DOHH2 (cell line): ENCODE data around the gene SLC13A4.
"Not testable (repeated sequence)": the region's sequence is repeated elsewhere in the genome, so short reads cannot be mapped to it uniquely, and the experiment has no call there.

ENCODE experiments used
- H3F3A ChIP-seq: fragments of 200-600 bp; sonication (generic), shearing (Covaris generic); 2 replicates; pipeline ENCODE4 v1.6.0; 2016; ENCODE audit warnings: antibody characterized with exemption, mild to moderate bottlenecking; ENCODE audit not compliant: control insufficient read depth, insufficient read depth
- H3K27ac ChIP-seq: fragments of 200-600 bp; sonication (generic); 2 replicates; pipeline ENCODE4 v1.5.1; 2014; ENCODE audit warnings: low read depth, mild to moderate bottlenecking, low read length, moderate library complexity
- H3K27me3 ChIP-seq: fragments of 200-600 bp; sonication (generic); 2 replicates; pipeline ENCODE4 v1.6.1; 2014; ENCODE audit warnings: mild to moderate bottlenecking, low read length, mixed read lengths; ENCODE audit not compliant: control insufficient read depth
- H3K36me3 ChIP-seq: fragments of 200-600 bp; sonication (generic); 2 replicates; pipeline ENCODE4 v1.6.1; 2014; ENCODE audit warnings: mild to moderate bottlenecking, low read length, moderate library complexity, mixed read lengths; ENCODE audit not compliant: control insufficient read depth
- H3K4me1 ChIP-seq: fragments of 200-600 bp; sonication (generic); 2 replicates; pipeline ENCODE4 v1.6.1; 2014; ENCODE audit warnings: mild to moderate bottlenecking, low read length, mixed read lengths; ENCODE audit not compliant: control insufficient read depth
- H3K4me2 ChIP-seq: fragments of 200-600 bp; sonication (generic); 2 replicates; pipeline ENCODE4 v1.6.0; 2014; ENCODE audit warnings: mild to moderate bottlenecking, low read length, moderate library complexity
- H3K4me3 ChIP-seq: fragments of 200-600 bp; sonication (generic); 2 replicates; pipeline ENCODE4 v1.5.1; 2014; ENCODE audit warnings: mild to moderate bottlenecking, low read length, mixed read lengths
- H3K79me2 ChIP-seq: fragments of 200-600 bp; sonication (generic); 2 replicates; pipeline ENCODE4 v1.6.1; 2014; ENCODE audit warnings: mild to moderate bottlenecking, low read length, mixed read lengths; ENCODE audit not compliant: control insufficient read depth
- H3K9me2 ChIP-seq: fragments of 200-600 bp; sonication (generic); replicated peaks from 2 replicates; pipeline ENCODE4 v1.6.1; 2014; ENCODE audit warnings: mild to moderate bottlenecking, low read length, mixed read lengths; ENCODE audit not compliant: control insufficient read depth
- H3K9me3 ChIP-seq: fragments of 200-600 bp; sonication (generic); 2 replicates; pipeline ENCODE4 v1.6.1; 2014; ENCODE audit warnings: antibody characterized with exemption, low read length, mixed read lengths; ENCODE audit not compliant: control insufficient read depth, insufficient read depth
- H4K20me1 ChIP-seq: fragments of 200-600 bp; sonication (generic); 2 replicates; pipeline ENCODE4 v1.6.0; 2014; ENCODE audit warnings: low read depth, mild to moderate bottlenecking, antibody characterized with exemption, low read length, moderate library complexity; ENCODE audit not compliant: control insufficient read depth, insufficient read depth
- CTCF ChIP-seq: fragments of 200-600 bp; sonication (generic); IDR thresholded peaks from one replicate; pipeline ENCODE4 v1.5.1; 2014; ENCODE audit warnings: antibody characterized with exemption, mild to moderate bottlenecking, low read depth, low read length; ENCODE audit not compliant: poor library complexity, severe bottlenecking
- EZH2phosphoT487 ChIP-seq: fragments of 200-600 bp; sonication (generic); IDR thresholded peaks from 2 replicates; pipeline ENCODE4 v1.6.1; 2017; ENCODE audit warnings: borderline replicate concordance, mild to moderate bottlenecking, antibody characterized with exemption, low read length, moderate library complexity, mixed read lengths

Gene SLC13A4

GRCh38 chr7:135728136-135728669 lies at the start of gene SLC13A4:
TSS of gene SLC13A4 (minus strand) at chr7:135728186. CDS start at chr7:135727496, 690 bp downstream.
- H3K79me2 ChIP-seq: no peaks in the 10 kb centered on the region
- H3K9me2 ChIP-seq: no peaks in the 10 kb centered on the region
- H3K27ac ChIP-seq: no peak within 1 kb of the TSS
- no peak within 1 kb of the TSS for H3K4me3 ChIP-seq
- 0 out of 2 replicates have a peak, but pooled peaks cover 2% of the 10 kb centered on the region for H3K27me3 ChIP-seq
- no peaks in the 10 kb centered on the region for H3K4me1 ChIP-seq
- no peaks in the 10 kb centered on the region for H4K20me1 ChIP-seq
- no peaks in the 10 kb centered on the region for H3K36me3 ChIP-seq
- no peaks in the 10 kb centered on the region for H3F3A ChIP-seq
- H3K9me3 ChIP-seq: no peaks in the 10 kb centered on the region
- no peak within 1 kb of the TSS for H3K4me2 ChIP-seq
- TF ChIP-seq CTCF (no peak), EZH2phosphoT487 (no peak)

- not testable (repeated sequence) for H4K20me1 ChIP-seq, H3K27ac ChIP-seq
Observed at GRCh38 chr7:135775915-135776314, 47.9 kb upstream of the SLC13A4 start.

GRCh38 chr7:135775230-135775629 lies 47.2 kb upstream of the SLC13A4 start:
- H3K9me2 ChIP-seq: no peaks in the 10 kb centered on the region
- no peak for TF ChIP-seq EZH2phosphoT487
- no peak for TF ChIP-seq CTCF
- H4K20me1 ChIP-seq: no peaks in the 10 kb centered on the region
- no peaks in the 10 kb centered on the region for H3K79me2 ChIP-seq
- no peak overlapping the region for H3K4me2 ChIP-seq
- H3K36me3 ChIP-seq: no peaks in the 10 kb centered on the region
- H3K4me3 ChIP-seq: no peak overlapping the region
- no peaks in the 10 kb centered on the region for H3F3A ChIP-seq
- H3K9me3 ChIP-seq: peaks cover 7% of the 10 kb centered on the region; the same call in 1 of the 2 replicates
- no peaks in the 10 kb centered on the region for H3K4me1 ChIP-seq
- no peaks in the 10 kb centered on the region; the same call in 1 of the 2 replicates for H3K27me3 ChIP-seq
- H3K27ac ChIP-seq: no peak overlapping the region

More at GRCh38 chr7:135775915-135776314, 47.9 kb upstream of the SLC13A4 start:
- not testable (repeated sequence) for H3K9me2 ChIP-seq, H3K4me1 ChIP-seq, H3K27me3 ChIP-seq, H3K4me2 ChIP-seq, H3K9me3 ChIP-seq, H3K4me3 ChIP-seq, H3K36me3 ChIP-seq, H3F3A ChIP-seq, H3K79me2 ChIP-seq

- H4K20me1 ChIP-seq: no peaks in the 10 kb centered on the region
- H3K9me2 ChIP-seq: no peaks in the 10 kb centered on the region
- no peaks in the 10 kb centered on the region for H3K79me2 ChIP-seq
- H3K36me3 ChIP-seq: no peaks in the 10 kb centered on the region
- H3K4me1 ChIP-seq: no peaks in the 10 kb centered on the region
- H3K4me3 ChIP-seq: no peak overlapping the region
- no peaks in the 10 kb centered on the region for H3F3A ChIP-seq
- no peak overlapping the region for H3K4me2 ChIP-seq
- H3K27me3 ChIP-seq: no peaks in the 10 kb centered on the region; the same call in 1 of the 2 replicates
- TF ChIP-seq EZH2phosphoT487: no peak
- no peak overlapping the region for H3K27ac ChIP-seq
- peaks cover 7% of the 10 kb centered on the region; the same call in 1 of the 2 replicates for H3K9me3 ChIP-seq
Observed at GRCh38 chr7:135774284-135774683, 46.3 kb upstream of the SLC13A4 start.
